ENCODE measurements around the gene PALMD.

DNA sequence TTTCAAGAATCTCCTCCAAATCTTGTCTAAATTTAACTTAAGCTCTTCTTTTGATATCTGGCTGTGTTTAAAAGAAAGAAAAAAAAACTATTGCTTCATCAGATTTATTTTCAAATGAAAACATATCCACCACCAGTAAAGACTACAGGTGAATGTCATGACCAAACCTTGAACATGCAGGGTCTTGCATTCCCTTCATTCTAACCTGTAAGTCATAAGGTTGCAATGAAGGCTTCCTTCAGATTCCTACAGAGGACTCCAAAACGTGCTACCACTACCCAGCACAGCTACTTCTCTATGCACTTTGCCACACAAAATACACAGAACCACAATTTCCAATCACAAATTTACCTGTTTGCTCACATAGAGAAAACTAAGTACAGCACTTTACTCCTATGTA, 94.2 kb downstream of the PALMD start:
- no peak for TF ChIP-seq CTCF (IDR thresholded peaks at IDR 0.05)
- TF ChIP-seq POLR2A (IDR thresholded peaks at IDR 0.05): no peak
- TF ChIP-seq POLR2AphosphoS5 (IDR thresholded peaks at IDR 0.05; ENCODE audit: insufficient read depth in 1 of 2, low read depth in 1 of 2): no peak
